Uterus (tissue), 2 donors: ENCODE data around the gene JUP.

Experiments
- CTCF ChIP-seq, 4 experiments: fragments of 200-600 bp in 2 of 4; fragments of 450-650 bp in 2 of 4; sonication (generic) in 2 of 4; IDR thresholded peaks; one replicate each; pipeline ENCODE4 v1.5.1; 2016 to 2019; ENCODE audit warnings: antibody characterized with exemption in 4 of 4, mild to moderate bottlenecking in 2 of 4, moderate library complexity in 1 of 4
- POLR2A ChIP-seq, 2 donors: fragments of 450-650 bp; IDR thresholded peaks; one replicate each; pipeline ENCODE4 v1.6.1; 2016; ENCODE audit warnings: antibody characterized with exemption in 2 of 2, mild to moderate bottlenecking in 1 of 2, moderate library complexity in 1 of 2

GRCh38 chr17:41781404-41782110 is 5.0 kb downstream of the JUP start:
- no peak for TF ChIP-seq CTCF (IDR thresholded peaks at IDR 0.05)
- no peak for TF ChIP-seq POLR2A (IDR thresholded peaks at IDR 0.05)
